Fibroblast of lung (primary cell): ENCODE data around the gene GRID2IP. TPM values are rescaled to one million over a fixed set of nuclear protein-coding genes. Genes with fewer than 3 reads are reported as not detected.
A peak's percentile ranks its signal among the peaks of the same experiment; 100 is the strongest.

Source experiments
- DNase-seq, 2 donors: peaks; one replicate each; pipeline versions ENCODE4 v3.0.0 to v3.0.0-alpha.2; 2010; ENCODE audit warnings: low read depth in 2 of 2
- H2AFZ ChIP-seq: 2 replicates; pipeline ENCODE4 v1.5.1; 2012; ENCODE audit warnings: low read length, control low read depth, inconsistent platforms
- H3K27ac ChIP-seq: 2 replicates; pipeline ENCODE4 v1.5.1; 2011; ENCODE audit warnings: low read length, control low read depth; ENCODE audit not compliant: insufficient read depth
- H3K27me3 ChIP-seq: 2 replicates; pipeline ENCODE4 v1.5.1; 2011; ENCODE audit warnings: mild to moderate bottlenecking, low read length; ENCODE audit not compliant: control insufficient read depth, insufficient read depth
- H3K36me3 ChIP-seq: 2 replicates; pipeline ENCODE4 v1.5.1; 2011; ENCODE audit warnings: low read length; ENCODE audit not compliant: control insufficient read depth, insufficient read depth
- H3K4me1 ChIP-seq: 2 replicates; pipeline ENCODE4 v1.5.1; 2011; ENCODE audit warnings: low read length; ENCODE audit not compliant: control insufficient read depth, insufficient read depth; ENCODE audit errors: extremely low read depth
- H3K4me2 ChIP-seq: 2 replicates; pipeline ENCODE4 v1.5.1; 2011; ENCODE audit warnings: low read length, control low read depth; ENCODE audit not compliant: insufficient read depth; ENCODE audit errors: extremely low read depth
- H3K4me3 ChIP-seq, 4 experiments: fragments of 200-600 bp in 1 of 4; sonication (generic) in 1 of 4; replicated peaks in 1 of 4; 2 replicates each; pipeline ENCODE4 v1.5.1; 2011 to 2016; ENCODE audit warnings: low read length in 4 of 4, low read depth in 3 of 4, mild to moderate bottlenecking in 3 of 4, control low read depth in 2 of 4, inconsistent platforms in 1 of 4, mixed read lengths in 1 of 4; ENCODE audit not compliant: insufficient read depth in 1 of 4; ENCODE audit errors: control extremely low read depth in 1 of 4
- H3K79me2 ChIP-seq: 2 replicates; pipeline ENCODE4 v1.5.1; 2012; ENCODE audit warnings: mild to moderate bottlenecking, low read length, inconsistent platforms; ENCODE audit not compliant: control insufficient read depth, insufficient read depth
- H3K9ac ChIP-seq: 2 replicates; pipeline ENCODE4 v1.5.1; 2011; ENCODE audit warnings: mild to moderate bottlenecking, low read length, control low read depth; ENCODE audit not compliant: insufficient read depth
- H3K9me3 ChIP-seq: 2 replicates; pipeline ENCODE4 v1.5.1; 2012; ENCODE audit warnings: low read depth, low read length; ENCODE audit not compliant: control insufficient read depth, insufficient read depth
- H4K20me1 ChIP-seq: 2 replicates; pipeline ENCODE4 v1.5.1; 2011; ENCODE audit warnings: low read length; ENCODE audit not compliant: control insufficient read depth, insufficient read depth; ENCODE audit errors: extremely low read depth
- CTCF ChIP-seq, 2 donors: IDR thresholded peaks in 1 of 2; conservative IDR thresholded peaks in 1 of 2; 1 replicate in 1 of 2; 2 replicates in 1 of 2; pipeline ENCODE4 v1.5.1; 2011 to 2012; ENCODE audit warnings: low read length in 2 of 2, control low read depth in 1 of 2, inconsistent platforms in 1 of 2, low read depth in 1 of 2, mild to moderate bottlenecking in 1 of 2
- EZH2 ChIP-seq: IDR thresholded peaks from 2 replicates; pipeline ENCODE4 v1.5.1; 2012; ENCODE audit warnings: low read length, control low read depth, mild to moderate bottlenecking; ENCODE audit errors: missing control alignments
- polyA plus RNA-seq, 2 donors: library from polyadenylated mRNA; depleted of rRNA in 1 of 2; stranded (reverse) in 1 of 2; unstranded in 1 of 2; fragments of >200 nt; gene quantifications; 2 replicates each; pipeline ENCODE4 v1.2.1, GENCODE V29; 2011 to 2012; ENCODE audit warnings: missing spikeins in 1 of 2
- total RNA-seq: library from RNA; depleted of rRNA; stranded (reverse); fragments of >200 nt; gene quantifications from 2 replicates; pipeline ENCODE4 v1.2.1, GENCODE V29; 2014

GRID2IP gene
- total and polyA plus RNA-seq, 2 donors (not counting 1 experiment from before 2014, with no cell fraction given), result not detected

GRCh38 chr7:6556196-6556595 is 4.9 kb upstream of the GRID2IP start:
- Histone ChIP-seq H3K4me3 (no peak overlapping the region), H2AFZ (no peak overlapping the region), H3K4me2 (no peak overlapping the region), H3K79me2 (no peaks in the 10 kb centered on the region), H3K36me3 (no peaks in the 10 kb centered on the region), H3K27ac (no peak overlapping the region), H3K9me3 (no peaks in the 10 kb centered on the region), H4K20me1 (no peaks in the 10 kb centered on the region), H3K4me1 (no peaks in the 10 kb centered on the region), H3K9ac (no peak overlapping the region), H3K27me3 (no peaks in the 10 kb centered on the region)
- no peak for DNase-seq
- no peak for TF ChIP-seq EZH2
- no peak for TF ChIP-seq CTCF (conservative IDR thresholded peaks at IDR 0.05 in 1 of 2, IDR thresholded peaks at IDR 0.05 in 1 of 2; ENCODE audit: low read depth in 1 of 2, low read length in 2 of 2)

- Histone ChIP-seq H3K9me3 (no peaks in the 10 kb centered on the region), H3K4me3 (no peak overlapping the region), H3K27me3 (no peaks in the 10 kb centered on the region), H3K79me2 (no peaks in the 10 kb centered on the region), H3K4me1 (no peaks in the 10 kb centered on the region), H3K9ac (no peak overlapping the region), H2AFZ (no peak overlapping the region), H3K4me2 (no peak overlapping the region), H4K20me1 (no peaks in the 10 kb centered on the region), H3K27ac (no peak overlapping the region), H3K36me3 (no peaks in the 10 kb centered on the region)
- no peak for TF ChIP-seq CTCF (conservative IDR thresholded peaks at IDR 0.05 in 1 of 2, IDR thresholded peaks at IDR 0.05 in 1 of 2; ENCODE audit: low read depth in 1 of 2, low read length in 2 of 2)
- no peak for DNase-seq
These were observed 3.6 kb upstream of the GRID2IP start for GRCh38 chr7:6554848-6555247.

GRCh38 chr7:6553448-6554044 is 2.3 kb upstream of the GRID2IP start:
- H3K9me3 ChIP-seq, result no peaks in the 10 kb centered on the region
- H4K20me1 ChIP-seq, result no peaks in the 10 kb centered on the region
- H3K27me3 ChIP-seq, result no peaks in the 10 kb centered on the region
- H3K4me1 ChIP-seq, result no peaks in the 10 kb centered on the region
- H3K4me3 ChIP-seq, result no peak overlapping the region
- DNase-seq, result no peak
- H3K27ac ChIP-seq, result no peak overlapping the region
- H3K79me2 ChIP-seq, result no peaks in the 10 kb centered on the region
- H3K9ac ChIP-seq, result no peak overlapping the region
- H3K36me3 ChIP-seq, result no peaks in the 10 kb centered on the region
- no peak overlapping the region for H3K4me2 ChIP-seq
- H2AFZ ChIP-seq, result no peak overlapping the region
- TF ChIP-seq EZH2 (no peak), CTCF (conservative IDR thresholded peaks at IDR 0.05 in 1 of 2, IDR thresholded peaks at IDR 0.05 in 1 of 2; ENCODE audit: low read depth in 1 of 2, low read length in 2 of 2) (peak in 1 of 2 donors; percentile 4)
